Fibroblast of pulmonary artery (primary cell): ENCODE data around the gene SLC45A1.

Experiments
- DNase-seq: peaks from one replicate; pipeline ENCODE4 v3.0.0-alpha.2; 2010; ENCODE audit warnings: low read depth
- H3K4me3 ChIP-seq: replicated peaks from 2 replicates; pipeline ENCODE4 v1.5.1; 2011; ENCODE audit warnings: low read depth, mild to moderate bottlenecking, control low read depth, low read length, moderate library complexity
- TF ChIP-seq, protein P1 (sequence below): IDR thresholded peaks from 2 replicates; pipeline ENCODE4 v1.5.1; 2011; ENCODE audit warnings: mild to moderate bottlenecking, control low read depth, low read length, inconsistent platforms; ENCODE audit errors: missing control alignments

The SLC45A1 gene

DNA sequence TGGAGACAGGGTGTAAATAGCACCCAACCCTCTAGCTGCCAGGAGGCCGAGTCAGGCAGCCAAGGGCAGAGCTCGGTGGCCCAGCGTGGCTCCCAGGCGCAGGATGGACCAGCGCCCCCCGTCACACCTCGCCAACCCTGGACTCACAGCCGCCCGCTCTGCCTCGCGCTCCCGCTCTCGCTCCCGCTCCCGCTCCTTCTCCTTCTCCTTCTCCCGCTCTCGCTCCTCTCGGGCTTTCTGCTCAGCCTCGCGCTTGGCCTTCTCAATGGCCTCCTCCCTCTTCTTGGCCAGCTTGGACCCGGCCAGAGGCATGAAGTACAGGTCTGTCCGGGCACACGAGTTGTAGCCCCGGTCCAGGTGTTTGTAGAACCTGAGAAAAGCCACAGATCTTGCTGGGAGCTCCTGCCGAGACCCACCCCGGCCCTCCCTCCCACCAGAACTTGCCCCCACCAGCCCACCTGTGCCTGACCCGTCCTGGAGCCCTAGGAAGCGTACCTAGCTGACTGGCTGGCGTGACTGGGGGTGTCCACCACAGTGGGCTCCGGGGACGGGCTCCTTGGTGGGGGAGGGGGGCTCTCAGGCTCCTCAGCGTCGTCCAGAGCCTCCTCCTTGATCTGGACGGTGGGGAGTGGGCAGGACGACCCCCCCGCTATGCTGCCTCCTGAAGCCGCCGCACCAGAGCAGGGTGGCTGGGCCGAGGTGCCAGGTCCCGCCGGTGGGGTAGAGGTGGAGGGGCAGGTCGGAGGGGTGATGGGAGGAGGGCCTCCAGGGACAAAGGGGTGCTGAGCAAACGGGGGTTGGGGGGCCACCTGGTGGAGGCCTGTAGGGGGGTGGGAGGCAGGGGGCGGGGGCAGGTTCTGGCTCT is 41.9 kb downstream of the SLC45A1 start:
- TF ChIP-seq, protein P1, sequence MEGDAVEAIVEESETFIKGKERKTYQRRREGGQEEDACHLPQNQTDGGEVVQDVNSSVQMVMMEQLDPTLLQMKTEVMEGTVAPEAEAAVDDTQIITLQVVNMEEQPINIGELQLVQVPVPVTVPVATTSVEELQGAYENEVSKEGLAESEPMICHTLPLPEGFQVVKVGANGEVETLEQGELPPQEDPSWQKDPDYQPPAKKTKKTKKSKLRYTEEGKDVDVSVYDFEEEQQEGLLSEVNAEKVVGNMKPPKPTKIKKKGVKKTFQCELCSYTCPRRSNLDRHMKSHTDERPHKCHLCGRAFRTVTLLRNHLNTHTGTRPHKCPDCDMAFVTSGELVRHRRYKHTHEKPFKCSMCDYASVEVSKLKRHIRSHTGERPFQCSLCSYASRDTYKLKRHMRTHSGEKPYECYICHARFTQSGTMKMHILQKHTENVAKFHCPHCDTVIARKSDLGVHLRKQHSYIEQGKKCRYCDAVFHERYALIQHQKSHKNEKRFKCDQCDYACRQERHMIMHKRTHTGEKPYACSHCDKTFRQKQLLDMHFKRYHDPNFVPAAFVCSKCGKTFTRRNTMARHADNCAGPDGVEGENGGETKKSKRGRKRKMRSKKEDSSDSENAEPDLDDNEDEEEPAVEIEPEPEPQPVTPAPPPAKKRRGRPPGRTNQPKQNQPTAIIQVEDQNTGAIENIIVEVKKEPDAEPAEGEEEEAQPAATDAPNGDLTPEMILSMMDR: no peak
- no peak for DNase-seq
- no peak overlapping the region for H3K4me3 ChIP-seq

GRCh38 chr1:8360493-8361197 is 42.7 kb downstream of the SLC45A1 start:
- H3K4me3 ChIP-seq: no peak overlapping the region
- no peak for DNase-seq
- TF ChIP-seq, protein P1: no peak

DNA sequence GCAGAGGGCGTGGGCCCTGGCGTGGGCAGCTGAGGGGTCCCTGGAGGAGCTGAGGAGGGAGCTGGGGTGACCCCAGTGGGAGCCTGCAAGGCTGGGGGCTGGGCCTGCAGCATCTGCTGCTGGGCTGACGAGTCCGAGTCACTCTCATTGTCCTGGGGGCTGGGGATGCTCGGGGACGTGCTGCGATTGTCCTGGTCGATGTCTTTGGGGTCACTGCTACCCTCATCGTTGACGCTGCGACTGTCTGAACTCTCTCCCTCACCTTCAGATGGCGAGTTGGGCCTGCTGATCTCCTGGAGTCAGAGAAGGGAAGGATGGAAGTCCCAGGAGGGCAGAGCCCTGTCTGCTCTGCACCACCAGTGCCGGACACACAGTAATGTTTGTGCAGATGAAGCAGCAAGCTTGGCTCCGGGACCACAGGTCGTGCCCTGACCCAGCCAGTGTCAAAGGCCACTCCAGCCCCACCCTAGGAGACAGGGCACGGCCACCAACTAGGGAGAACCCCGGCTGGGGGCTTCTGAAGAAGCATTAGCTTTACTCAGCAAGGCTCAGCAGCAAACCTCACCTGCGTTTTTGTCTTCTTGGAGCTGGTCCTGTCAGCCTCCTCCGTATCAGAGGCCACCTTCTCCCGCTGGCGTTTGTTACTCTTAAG is 43.4 kb downstream of the SLC45A1 start:
- DNase-seq: no peak
- H3K4me3 ChIP-seq: no peak overlapping the region
- TF ChIP-seq, protein P1: no peak

DNA sequence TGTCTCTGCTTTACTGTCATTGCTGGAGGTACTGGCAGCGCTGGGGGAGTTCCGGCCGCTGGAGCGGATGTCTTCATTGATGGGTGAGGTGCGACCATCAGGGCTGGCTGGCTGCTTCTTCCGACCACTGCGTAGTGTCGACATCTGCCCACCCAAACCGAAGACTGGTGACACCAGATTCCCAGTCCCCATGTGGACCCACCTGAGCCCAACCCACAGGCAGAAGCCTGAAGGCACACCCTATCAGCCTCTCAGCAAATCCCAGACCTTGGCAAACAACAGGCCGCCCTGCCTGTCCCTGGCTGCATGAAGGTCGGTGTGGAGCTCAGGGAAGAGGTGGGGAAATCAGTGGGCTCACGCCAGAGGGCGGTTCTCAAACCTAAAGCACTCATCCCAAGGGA is 44.8 kb downstream of the SLC45A1 start:
- DNase-seq: no peak
- TF ChIP-seq, protein P1: no peak
- H3K4me3 ChIP-seq: no peak overlapping the region

DNA sequence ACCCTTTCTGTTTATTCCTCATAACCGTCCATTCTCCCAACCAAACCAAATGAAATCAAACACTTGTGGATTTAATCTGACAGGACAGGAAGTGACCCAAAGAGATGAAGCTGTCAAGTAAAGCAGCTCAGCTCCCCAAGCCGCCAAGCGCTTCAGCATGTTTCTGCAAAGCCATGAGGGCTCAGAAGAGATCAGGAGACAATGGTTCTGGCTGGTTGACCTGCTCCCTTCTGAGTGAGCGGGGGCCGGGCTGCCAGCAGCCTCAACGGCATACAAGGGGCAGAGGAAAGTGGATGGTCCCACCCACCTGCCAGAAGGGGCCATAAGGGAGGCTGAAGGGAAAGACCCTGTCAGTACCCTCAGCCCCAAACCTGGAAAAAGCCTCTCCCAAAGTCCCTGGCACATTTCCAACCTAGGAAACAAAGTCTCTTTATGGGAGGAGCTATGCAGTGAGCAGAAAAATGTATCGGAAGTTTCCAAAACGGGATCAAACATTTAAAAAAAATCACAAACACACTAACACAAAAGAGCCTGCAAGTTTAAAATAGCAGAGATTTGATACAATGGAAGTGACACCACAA is 45.4 kb downstream of the SLC45A1 start:
- DNase-seq: no peak
- TF ChIP-seq, protein P1: no peak

GRCh38 chr1:8363767-8364301 is 45.9 kb downstream of the SLC45A1 start:
- TF ChIP-seq, protein P1: no peak
- no peak overlapping the region for H3K4me3 ChIP-seq
- DNase-seq: no peak

More for the DNA sequence above, 45.4 kb downstream of the SLC45A1 start:
- H3K4me3 ChIP-seq: no peak overlapping the region
